RWPE1 (cell line): ENCODE results near the gene RPL39L.
A peak's percentile ranks its signal among the peaks of the same experiment; 100 is the strongest.
"Not testable (repeated sequence)": the region's sequence is repeated elsewhere in the genome, so short reads cannot be mapped to it uniquely, and the experiment has no call there.

Experiments
- CTCF ChIA-PET: fragments of 350-600 bp; sonication (Branson Sonifier 250); formaldehyde crosslinking; extraction: SDS; loops from one replicate; lab custom pipeline; 2021; lab: Yijun Ruan, JAX
- POLR2A ChIA-PET: fragments of 400-600 bp; formaldehyde crosslinking; extraction: SDS; loops from one replicate; lab custom pipeline; 2020; ENCODE audit warnings: antibody characterized with exemption; ENCODE audit not compliant: low non-redundant PET; lab: Yijun Ruan, JAX
- DNase-seq: peaks from one replicate; pipeline ENCODE4 v3.0.0; 2012; ENCODE audit warnings: low spot score
- H3K27ac ChIP-seq: fragments of 450-650 bp; 2 replicates; pipeline ENCODE4 v1.5.1; 2017
- CTCF ChIP-seq: fragments of 450-650 bp; conservative IDR thresholded peaks from 2 replicates; pipeline ENCODE4 v1.5.1; 2017; ENCODE audit warnings: low read depth, mild to moderate bottlenecking

RPL39L gene

GRCh38 chr3:187183210-187183862 lies 44.0 kb upstream of the RPL39L start:
- no peak for TF ChIP-seq CTCF
- DNase-seq = peak; percentile 55
- ChIA-PET POLR2A (no interaction called here), CTCF (no interaction called here)
- H3K27ac ChIP-seq = peak overlapping the region; percentile 67

- CTCF ChIA-PET = interaction anchor here (0.7 kb wide), 1 partner anchor 675 kb away, joined by 3 read pairs; no protein-coding TSS in a partner anchor
- POLR2A ChIA-PET = no interaction called here
- DNase-seq = no peak
- no peak overlapping the region for H3K27ac ChIP-seq
- TF ChIP-seq CTCF = no peak
Observed at GRCh38 chr3:187181454-187182170, 42.3 kb upstream of the RPL39L start.

- no peak for DNase-seq
- no peak overlapping the region for H3K27ac ChIP-seq
- CTCF ChIA-PET = no interaction called here
- POLR2A ChIA-PET = no interaction called here
- no peak for TF ChIP-seq CTCF
Observed at GRCh38 chr3:187172929-187173328, 33.6 kb upstream of the RPL39L start.

- POLR2A ChIA-PET, DNase-seq, CTCF ChIA-PET: not testable (repeated sequence)
- peak overlapping the region; percentile 74; the same call in 1 of the 2 replicates for H3K27ac ChIP-seq
Observed at GRCh38 chr3:187170911-187171310, 31.6 kb upstream of the RPL39L start.

- ChIA-PET POLR2A (no interaction called here), CTCF (interaction anchor here (0.6 to 1.4 kb wide), 3 partner anchors 30 to 1802 kb away, joined by 3 to 6 read pairs (median 3); partner anchors contain the start of gene RPL39L)
- no peak for TF ChIP-seq CTCF
- DNase-seq = no peak
- no peak overlapping the region for H3K27ac ChIP-seq
Observed at GRCh38 chr3:187169231-187169960, 30.1 kb upstream of the RPL39L start.

GRCh38 chr3:187167777-187168176 lies 28.5 kb upstream of the RPL39L start:
- TF ChIP-seq CTCF = no peak
- POLR2A ChIA-PET = interaction anchor here (0.5 kb wide), 1 partner anchor 66 kb away, joined by 7 read pairs; no protein-coding TSS in a partner anchor
- DNase-seq = no peak
- CTCF ChIA-PET = interaction anchor here (0.5 to 1.4 kb wide), 2 partner anchors 29 to 329 kb away, joined by 4 to 6 read pairs; partner anchors contain the start of gene RPL39L
- H3K27ac ChIP-seq = no peak overlapping the region
